GM21723 (cell line): Measurements from ENCODE around the gene EPHA2.

ENCODE experiments used
- ATAC-seq: cut with Tn5 transposase; IDR thresholded peaks from one replicate; pipeline ENCODE4 v1.9.1; 2021; ENCODE audit warnings: mild to moderate bottlenecking, moderate library complexity; ENCODE audit not compliant: unreplicated experiment

The EPHA2 gene

GRCh38 chr1:16138772-16139221, 17.1 kb downstream of the EPHA2 start:
- no peak for ATAC-seq

DNA sequence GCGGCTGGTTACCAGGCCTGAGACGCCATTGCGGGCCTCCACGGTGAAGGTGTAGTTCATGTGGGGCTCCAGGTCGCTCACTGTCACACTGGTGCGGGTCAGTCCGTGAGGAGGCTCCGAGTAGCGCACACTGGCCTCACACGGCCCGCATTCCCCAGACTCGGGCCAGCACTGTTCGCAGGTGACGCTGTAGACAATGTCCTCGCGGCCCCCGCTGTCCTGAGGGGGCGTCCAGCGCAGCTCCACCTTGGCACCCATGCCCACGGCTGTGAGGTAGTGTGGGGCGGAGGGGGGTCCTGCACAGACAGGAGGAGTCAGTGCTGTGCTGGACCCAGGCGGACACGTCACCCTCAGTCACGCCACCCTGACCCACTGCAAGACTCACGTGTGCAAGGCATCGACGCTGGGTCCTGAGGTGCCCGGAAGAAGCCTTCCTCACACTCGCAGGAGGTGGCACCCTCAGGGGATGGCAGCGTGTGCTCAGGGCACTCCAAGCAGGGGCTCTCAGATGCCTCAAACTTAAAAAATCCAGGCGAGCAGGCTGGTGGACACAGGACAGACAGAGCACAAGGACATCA, 17.9 kb downstream of the EPHA2 start:
- ATAC-seq, result no peak

GRCh38 chr1:16135501-16135900, 20.4 kb downstream of the EPHA2 start:
- no peak for ATAC-seq

GRCh38 chr1:16134906-16135305, 21.0 kb downstream of the EPHA2 start:
- no peak for ATAC-seq

GRCh38 chr1:16134066-16134801, 21.6 kb downstream of the EPHA2 start:
- no peak for ATAC-seq

- ATAC-seq, result no peak
These were observed 22.6 kb downstream of the EPHA2 start for GRCh38 chr1:16133007-16133961.

DNA sequence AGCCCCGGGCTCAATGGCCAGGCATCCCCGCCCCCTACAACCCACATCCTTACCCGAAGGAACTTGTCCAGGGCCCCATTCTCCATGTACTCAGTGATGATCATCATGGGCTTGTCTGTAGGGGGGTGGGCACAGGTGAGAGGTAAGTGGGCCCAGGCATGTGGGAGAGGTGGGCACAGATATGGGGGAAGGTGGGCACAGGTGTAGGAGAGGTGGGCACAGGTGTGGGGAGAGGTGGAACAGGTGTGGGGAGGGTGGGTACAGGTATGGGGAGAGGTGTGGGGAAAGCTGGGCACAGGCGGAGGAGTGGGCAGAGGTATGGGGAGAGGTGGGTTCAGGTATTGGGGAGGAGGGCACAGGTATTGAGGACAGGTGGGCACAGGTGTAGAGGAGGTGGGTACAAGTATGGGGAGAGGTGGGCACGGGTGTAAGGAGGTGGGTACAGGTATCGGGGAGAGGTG, 23.5 kb downstream of the EPHA2 start:
- ATAC-seq, result no peak

DNA sequence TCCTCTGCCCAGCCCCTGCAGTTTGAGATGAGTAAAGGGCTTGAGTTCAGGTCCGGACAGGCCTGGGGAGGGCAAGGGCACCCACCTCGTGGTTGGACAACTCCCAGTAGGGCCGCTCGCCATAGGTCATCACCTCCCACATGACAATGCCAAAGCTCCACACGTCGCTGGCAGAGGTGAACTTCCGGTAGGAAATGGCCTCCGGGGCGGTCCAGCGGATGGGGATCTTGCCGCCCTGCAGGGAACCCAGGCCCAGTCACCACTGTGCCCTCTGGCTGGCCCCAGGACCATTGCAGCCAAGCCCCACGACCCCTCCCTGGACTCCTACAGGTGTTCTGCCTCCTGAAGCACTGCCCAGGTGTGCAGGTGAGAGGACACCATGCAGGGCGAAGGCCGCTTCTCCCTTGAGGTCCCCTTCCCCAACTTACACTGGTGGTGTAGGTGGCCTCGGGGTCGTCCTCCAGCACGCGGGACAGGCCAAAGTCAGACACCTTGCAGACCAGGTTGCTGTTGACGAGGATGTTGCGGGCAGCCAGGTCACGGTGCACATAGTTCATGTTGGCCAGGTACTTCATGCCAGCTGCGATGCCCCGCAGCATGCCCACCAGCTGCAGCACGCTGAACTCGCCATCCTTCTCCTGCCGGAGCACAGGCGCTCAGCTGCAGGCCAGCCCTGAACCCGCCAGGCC, 24.1 kb downstream of the EPHA2 start:
- ATAC-seq, result no peak

- ATAC-seq, result no peak
These were observed 25.0 kb downstream of the EPHA2 start for GRCh38 chr1:16130827-16131226.

DNA sequence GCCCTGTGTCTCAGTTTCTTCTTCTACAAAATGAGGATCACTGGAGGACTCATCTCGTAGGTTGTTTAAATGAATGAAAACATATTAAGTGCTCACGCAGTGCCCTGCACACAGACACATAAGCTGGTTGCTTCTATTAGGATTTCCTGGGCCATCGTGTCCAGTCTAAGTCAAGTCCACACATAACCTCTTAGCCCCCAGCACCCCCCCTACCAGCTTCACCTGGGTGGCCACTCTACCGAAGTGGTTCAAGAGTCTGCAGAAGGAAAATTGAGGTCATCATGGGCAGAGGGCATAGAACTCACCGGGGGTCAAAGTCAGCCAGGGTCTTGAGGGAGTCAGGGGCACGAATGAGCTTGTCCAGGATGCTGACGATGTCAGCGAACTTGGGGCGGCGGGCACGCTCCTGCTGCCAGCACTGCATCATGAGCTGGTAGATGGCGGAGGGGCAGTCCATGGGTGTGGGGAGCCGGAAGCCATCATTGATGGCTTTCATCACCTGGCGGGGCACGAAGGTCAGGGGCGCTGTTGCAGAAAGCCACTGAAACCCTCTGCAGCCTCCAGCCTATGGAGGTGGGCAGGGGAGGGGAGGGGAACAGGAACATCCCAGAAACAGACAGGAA, 25.8 kb downstream of the EPHA2 start:
- ATAC-seq, result no peak

DNA sequence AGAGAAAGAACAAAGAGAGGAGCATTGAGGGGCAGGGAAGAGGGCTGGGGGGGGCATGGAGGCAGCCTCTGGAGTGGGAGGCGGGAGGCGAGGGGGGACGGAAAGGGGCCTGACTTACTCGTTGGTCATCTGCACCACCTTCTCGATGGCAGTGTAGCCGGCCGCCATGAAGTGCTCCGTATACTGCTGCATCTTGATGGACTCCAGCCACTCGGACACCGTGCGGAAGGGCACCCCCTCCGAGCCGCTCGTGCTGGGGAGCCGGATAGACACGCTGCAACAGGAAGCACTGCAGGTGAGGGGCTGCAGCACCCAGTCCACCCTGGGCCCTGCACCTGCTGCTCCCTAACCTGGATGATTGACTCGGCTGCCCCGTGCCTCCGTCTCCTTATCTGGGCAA, 26.6 kb downstream of the EPHA2 start:
- ATAC-seq, result no peak

DNA sequence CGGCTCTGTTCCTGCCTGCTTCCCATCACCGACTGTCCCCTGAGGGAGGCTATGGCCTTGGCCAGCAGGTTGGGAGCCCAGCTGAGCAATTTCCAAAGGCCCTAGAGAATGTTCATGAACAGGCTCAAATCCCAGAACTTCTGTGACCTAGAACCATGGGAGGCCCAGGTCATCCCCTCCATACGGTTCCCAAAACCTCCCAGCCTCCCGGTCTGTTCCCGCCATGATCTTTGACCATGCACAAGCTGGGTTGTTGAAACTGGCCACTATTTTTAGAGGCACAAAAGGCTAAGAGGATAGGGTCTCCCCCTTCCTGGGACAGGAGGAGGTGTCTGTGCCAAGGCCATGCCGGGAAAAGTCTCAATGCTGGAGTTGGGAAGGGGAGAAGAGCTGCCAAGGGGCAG, 27.5 kb downstream of the EPHA2 start:
- ATAC-seq, result no peak

- ATAC-seq, result no peak
These were observed 28.1 kb downstream of the EPHA2 start for GRCh38 chr1:16127676-16128337.

DNA sequence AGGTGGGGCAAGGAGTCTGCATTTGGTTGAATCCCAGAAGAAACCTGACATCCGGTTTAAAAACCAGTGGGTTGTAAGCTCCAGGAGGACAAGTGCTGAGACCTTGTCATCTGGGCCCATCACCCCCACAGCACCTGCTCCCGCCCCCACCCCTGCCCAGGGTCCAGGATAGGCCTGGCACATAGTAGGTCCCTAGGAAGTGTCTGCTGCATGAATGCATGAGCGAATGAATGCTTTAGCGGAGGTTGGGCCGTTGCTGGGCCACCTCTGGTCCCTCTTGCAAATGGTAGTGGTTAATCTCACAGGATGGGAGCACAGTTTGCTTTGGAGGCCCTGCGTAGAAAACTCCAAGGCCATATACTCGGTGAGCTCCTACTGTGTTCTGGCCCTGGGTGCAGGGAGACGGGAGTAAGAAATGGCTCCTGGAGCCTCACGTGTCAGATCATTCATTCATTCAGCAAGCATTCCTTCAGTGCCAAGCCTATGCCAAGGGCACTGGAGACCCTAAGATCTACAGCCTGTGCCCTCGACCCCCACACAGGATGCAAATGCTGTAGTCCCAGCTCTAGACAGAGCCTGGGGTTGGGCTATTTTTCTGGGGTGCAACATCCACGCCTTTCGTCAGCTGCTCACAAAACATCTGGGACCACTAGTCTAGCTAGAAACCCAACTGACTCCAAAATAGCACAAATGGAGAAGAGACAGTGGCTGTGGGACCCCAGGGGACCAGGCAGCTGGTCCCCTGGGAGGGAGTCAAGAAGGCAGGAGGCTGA, 28.9 kb downstream of the EPHA2 start:
- ATAC-seq, result no peak

GRCh38 chr1:16126160-16126559, 29.7 kb downstream of the EPHA2 start:
- no peak for ATAC-seq

GRCh38 chr1:16125483-16125882, 30.4 kb downstream of the EPHA2 start:
- ATAC-seq, result no peak

GRCh38 chr1:16125088-16125470, 30.8 kb downstream of the EPHA2 start:
- ATAC-seq, result no peak

DNA sequence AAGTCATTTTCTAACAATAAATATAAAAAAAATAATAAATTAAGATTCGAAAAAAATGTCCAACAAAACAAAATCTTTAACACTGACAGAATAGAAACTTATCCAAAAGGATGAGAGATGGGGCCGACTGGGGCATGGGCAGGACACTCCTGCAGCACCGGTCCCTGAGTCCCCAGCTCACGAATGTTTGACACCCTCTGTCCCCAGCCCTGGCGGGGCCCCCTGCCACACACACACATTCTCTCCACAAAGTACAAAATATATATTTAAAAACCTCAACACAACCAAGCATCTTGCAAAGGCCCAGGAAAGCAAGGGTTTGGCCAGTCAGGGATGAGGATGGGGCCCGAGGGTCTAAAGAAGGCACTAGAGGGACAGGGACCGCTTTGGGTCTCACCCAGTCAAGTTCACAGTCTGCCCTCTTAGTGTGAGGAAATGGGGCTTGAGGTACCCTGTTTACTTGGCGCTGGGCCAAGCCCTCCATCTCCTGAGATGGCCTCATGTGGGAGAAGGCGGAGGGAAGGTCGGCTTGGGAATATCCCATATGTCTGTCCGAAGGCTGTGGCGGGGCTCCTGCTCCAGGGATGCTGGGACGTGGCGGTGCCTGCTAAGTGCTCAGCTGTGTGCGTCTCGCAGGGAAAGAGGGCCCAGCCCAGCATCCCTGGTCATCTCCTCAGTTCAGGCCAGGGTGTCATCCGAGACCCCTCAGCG, 31.3 kb downstream of the EPHA2 start:
- ATAC-seq, result no peak

DNA sequence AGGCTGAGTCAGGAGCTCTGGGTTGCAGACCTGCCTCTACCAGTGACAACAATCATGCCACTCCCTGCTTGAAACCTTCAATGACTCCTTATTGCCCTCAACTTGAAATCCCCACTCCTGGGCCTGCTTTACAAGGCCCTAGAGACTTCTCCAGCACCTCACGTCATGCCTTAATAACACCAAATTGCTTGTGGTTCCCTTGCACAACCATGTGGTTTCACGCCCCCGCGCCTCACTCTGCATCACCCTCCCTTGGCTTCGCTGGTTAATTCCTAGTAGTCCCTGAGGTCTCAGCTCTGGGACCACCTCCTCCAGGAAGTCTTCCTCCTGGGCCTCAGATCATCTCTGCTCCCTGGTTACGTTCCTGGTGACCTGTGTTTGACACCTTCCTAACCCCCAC, 33.0 kb downstream of the EPHA2 start:
- ATAC-seq, result no peak
